ENCODE results near the gene OS9.
"Not testable (repeated sequence)": the region's sequence is repeated elsewhere in the genome, so short reads cannot be mapped to it uniquely, and the experiment has no call there.

DNA sequence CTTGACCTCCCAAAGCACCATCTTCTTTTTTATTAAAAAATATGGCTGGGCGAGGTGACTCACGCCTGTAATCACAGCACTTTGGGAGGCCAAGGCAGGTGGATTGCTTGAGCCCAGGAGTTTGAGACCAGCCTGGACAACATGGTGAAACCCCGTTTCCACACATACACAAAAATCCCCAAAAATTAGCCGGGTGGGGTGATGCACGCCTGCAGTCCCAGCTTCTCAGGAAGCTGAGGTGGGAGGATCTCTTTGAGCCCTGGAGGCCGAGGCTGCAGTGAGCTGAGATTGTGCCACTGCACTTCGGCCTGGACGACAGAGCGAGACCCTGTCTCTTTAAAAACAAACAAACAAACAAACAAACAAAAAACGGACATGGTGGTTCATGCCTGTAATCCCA lies 24.2 kb upstream of the OS9 start:
- not testable (repeated sequence) for TF ChIP-seq POLR2A (IDR thresholded peaks at IDR 0.05; ENCODE audit: low read depth, low read length); MAFK (IDR thresholded peaks at IDR 0.05; ENCODE audit: low read depth, low read length); SMC3 (IDR thresholded peaks at IDR 0.05; ENCODE audit: low read depth, low read length); MXI1 (IDR thresholded peaks at IDR 0.05; ENCODE audit: borderline replicate concordance, low read depth, low read length); ELK1 (IDR thresholded peaks at IDR 0.05; ENCODE audit: borderline replicate concordance, low read depth, low read length); USF2 (IDR thresholded peaks at IDR 0.05; ENCODE audit: low read depth, low read length); NFE2L2 (IDR thresholded peaks at IDR 0.05; ENCODE audit: low read depth, low read length); CEBPB (IDR thresholded peaks at IDR 0.05; ENCODE audit: low read depth, low read length); BHLHE40 (IDR thresholded peaks at IDR 0.05; ENCODE audit: low read depth, low read length); RAD21 (IDR thresholded peaks at IDR 0.05; ENCODE audit: low read length); RFX5 (IDR thresholded peaks at IDR 0.05; ENCODE audit: low read depth, low read length); FOS (IDR thresholded peaks at IDR 0.05; ENCODE audit: low read depth, low read length); CHD1 (IDR thresholded peaks at IDR 0.05; ENCODE audit: low read depth, low read length)
- TF ChIP-seq, protein P1, sequence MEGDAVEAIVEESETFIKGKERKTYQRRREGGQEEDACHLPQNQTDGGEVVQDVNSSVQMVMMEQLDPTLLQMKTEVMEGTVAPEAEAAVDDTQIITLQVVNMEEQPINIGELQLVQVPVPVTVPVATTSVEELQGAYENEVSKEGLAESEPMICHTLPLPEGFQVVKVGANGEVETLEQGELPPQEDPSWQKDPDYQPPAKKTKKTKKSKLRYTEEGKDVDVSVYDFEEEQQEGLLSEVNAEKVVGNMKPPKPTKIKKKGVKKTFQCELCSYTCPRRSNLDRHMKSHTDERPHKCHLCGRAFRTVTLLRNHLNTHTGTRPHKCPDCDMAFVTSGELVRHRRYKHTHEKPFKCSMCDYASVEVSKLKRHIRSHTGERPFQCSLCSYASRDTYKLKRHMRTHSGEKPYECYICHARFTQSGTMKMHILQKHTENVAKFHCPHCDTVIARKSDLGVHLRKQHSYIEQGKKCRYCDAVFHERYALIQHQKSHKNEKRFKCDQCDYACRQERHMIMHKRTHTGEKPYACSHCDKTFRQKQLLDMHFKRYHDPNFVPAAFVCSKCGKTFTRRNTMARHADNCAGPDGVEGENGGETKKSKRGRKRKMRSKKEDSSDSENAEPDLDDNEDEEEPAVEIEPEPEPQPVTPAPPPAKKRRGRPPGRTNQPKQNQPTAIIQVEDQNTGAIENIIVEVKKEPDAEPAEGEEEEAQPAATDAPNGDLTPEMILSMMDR (conservative IDR thresholded peaks at IDR 0.05; ENCODE audit: low read depth, low read length): not testable (repeated sequence)

Data from IMR-90 (cell line).